SHP77 (cell line): ENCODE results near the gene CASZ1.

Source experiments
- DNase-seq, 2 experiments: peaks; one replicate each; lab custom pipeline; 2025; lab: John Stamatoyannopoulos, UW

Gene CASZ1

GRCh38 chr1:10602936-10603335, 193.5 kb downstream of the CASZ1 start:
- DNase-seq, result no peak

- DNase-seq, result no peak
Measured at GRCh38 chr1:10601342-10602070, 194.9 kb downstream of the CASZ1 start.

- no peak for DNase-seq
Measured at GRCh38 chr1:10599194-10599861, 197.1 kb downstream of the CASZ1 start.

GRCh38 chr1:10598389-10598702, 198.1 kb downstream of the CASZ1 start:
- peak; percentile 64 to 82 for DNase-seq

GRCh38 chr1:10597492-10598388, 198.7 kb downstream of the CASZ1 start:
- DNase-seq, result peak; percentile 74 to 82

GRCh38 chr1:10596780-10597179, 199.7 kb downstream of the CASZ1 start:
- DNase-seq, result no peak

GRCh38 chr1:10594595-10595223, 201.7 kb downstream of the CASZ1 start:
- DNase-seq, result no peak

- no peak for DNase-seq
Measured at GRCh38 chr1:10593750-10594149, 202.7 kb downstream of the CASZ1 start.

GRCh38 chr1:10592373-10592772, 204.1 kb downstream of the CASZ1 start:
- no peak for DNase-seq

- no peak for DNase-seq
Measured at GRCh38 chr1:10591010-10591409, 205.4 kb downstream of the CASZ1 start.

- DNase-seq, result no peak
Measured at GRCh38 chr1:10589074-10589473, 207.4 kb downstream of the CASZ1 start.

- no peak for DNase-seq
Measured at GRCh38 chr1:10588640-10589039, 207.8 kb downstream of the CASZ1 start.
